HEK293T (cell line): ENCODE data around the gene KCNH1.
"Not testable (repeated sequence)": the region's sequence is repeated elsewhere in the genome, so short reads cannot be mapped to it uniquely, and the experiment has no call there.

Experiments
- BHLHE40 ChIP-seq: fragments of 450-650 bp; IDR thresholded peaks from 2 replicates; pipeline ENCODE4 v1.6.1; 2016; ENCODE audit warnings: mild to moderate bottlenecking, moderate library complexity, borderline replicate concordance
- CTBP1 ChIP-seq: fragments of 450-650 bp; IDR thresholded peaks from 2 replicates; pipeline ENCODE4 v1.6.1; 2016; ENCODE audit warnings: borderline replicate concordance
- FOXA1 ChIP-seq: fragments of 450-650 bp; IDR thresholded peaks from 2 replicates; pipeline ENCODE4 v1.6.1; 2016; ENCODE audit warnings: mild to moderate bottlenecking
- FOXM1 ChIP-seq: fragments of 450-650 bp; IDR thresholded peaks from 2 replicates; pipeline ENCODE4 v1.6.1; 2017; ENCODE audit warnings: mild to moderate bottlenecking, borderline replicate concordance
- HDGF ChIP-seq: fragments of 450-650 bp; IDR thresholded peaks from 2 replicates; pipeline ENCODE4 v1.6.1; 2017; ENCODE audit warnings: antibody characterized with exemption, borderline replicate concordance
- NFRKB ChIP-seq: fragments of 450-650 bp; IDR thresholded peaks from 2 replicates; pipeline ENCODE4 v1.6.1; 2016; ENCODE audit warnings: mild to moderate bottlenecking, moderate library complexity
- SP1 ChIP-seq: fragments of 450-650 bp; IDR thresholded peaks from 2 replicates; pipeline ENCODE4 v1.6.1; 2017
- SUZ12 ChIP-seq: fragments of 450-650 bp; IDR thresholded peaks from 2 replicates; pipeline ENCODE4 v1.6.1; 2016; ENCODE audit warnings: mild to moderate bottlenecking
- TARDBP ChIP-seq: fragments of 450-650 bp; IDR thresholded peaks from 2 replicates; pipeline ENCODE4 v1.6.1; 2016
- ZNF384 ChIP-seq: fragments of 450-650 bp; IDR thresholded peaks from 2 replicates; pipeline ENCODE4 v1.6.1; 2016

DNA sequence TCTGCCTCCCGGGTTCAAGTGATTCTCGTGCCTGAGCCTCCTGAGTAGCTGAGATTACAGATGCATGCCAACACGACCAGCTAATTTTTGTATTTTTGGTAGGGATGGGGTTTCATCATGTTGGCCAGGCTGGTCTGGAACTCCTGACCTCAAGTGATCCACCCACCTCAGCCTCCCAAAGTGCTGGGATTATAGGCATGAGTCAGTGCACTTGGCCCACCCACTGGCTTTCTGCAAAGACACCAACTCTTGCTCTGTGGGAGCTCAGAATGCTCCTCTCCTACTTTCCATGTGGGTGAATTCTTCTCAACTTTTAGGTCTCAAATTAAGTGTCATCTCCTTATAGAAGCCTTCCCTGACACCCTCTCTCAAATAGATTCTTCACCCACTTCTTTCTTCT, 92.1 kb downstream of the KCNH1 start:
- not testable (repeated sequence) for TF ChIP-seq FOXA1, FOXM1, SUZ12, BHLHE40, SP1, NFRKB, HDGF, CTBP1, ZNF384, TARDBP
